ENCODE results near the gene TDRD12.
"Not testable (repeated sequence)": the region's sequence is repeated elsewhere in the genome, so short reads cannot be mapped to it uniquely, and the experiment has no call there.

The TDRD12 gene

GRCh38 chr19:32748497-32748896 is 28.9 kb downstream of the TDRD12 start:
- DNase-seq (ENCODE audit: low read depth) = no peak

- DNase-seq (ENCODE audit: low read depth) = no peak
Measured at GRCh38 chr19:32748948-32749347, 29.4 kb downstream of the TDRD12 start.

GRCh38 chr19:32749361-32749760 is 29.8 kb downstream of the TDRD12 start:
- DNase-seq (ENCODE audit: low read depth) = no peak

DNA sequence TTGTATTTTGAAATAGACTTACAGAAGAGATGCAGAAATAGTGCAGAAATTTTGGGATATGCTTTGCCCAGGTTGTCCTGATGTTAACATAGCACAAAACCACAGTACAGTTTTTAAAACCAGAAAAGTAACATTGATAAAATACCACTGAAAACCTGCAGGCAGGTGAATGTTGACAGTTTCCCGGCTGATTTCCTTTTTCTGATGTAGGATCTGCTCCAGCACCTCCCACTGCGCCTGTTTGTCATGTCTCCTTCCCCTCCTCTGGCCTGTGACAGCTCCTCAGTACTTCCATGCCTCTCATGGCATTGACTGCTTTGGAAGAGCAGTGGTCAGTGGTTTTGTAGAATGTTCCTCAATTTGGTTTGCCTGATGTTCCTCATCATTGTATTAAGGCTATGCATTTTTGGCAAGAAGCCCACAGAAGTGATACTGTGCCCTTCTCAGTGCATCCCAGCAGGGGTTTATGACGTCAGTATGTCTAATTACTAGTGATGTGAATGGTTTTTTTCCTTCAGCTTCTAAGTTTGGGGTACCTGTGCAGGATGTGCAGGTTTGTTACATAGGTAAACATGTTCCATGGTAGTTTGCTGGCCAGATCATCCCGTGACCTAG is 31.0 kb downstream of the TDRD12 start:
- no peak for DNase-seq (ENCODE audit: low read depth)

DNA sequence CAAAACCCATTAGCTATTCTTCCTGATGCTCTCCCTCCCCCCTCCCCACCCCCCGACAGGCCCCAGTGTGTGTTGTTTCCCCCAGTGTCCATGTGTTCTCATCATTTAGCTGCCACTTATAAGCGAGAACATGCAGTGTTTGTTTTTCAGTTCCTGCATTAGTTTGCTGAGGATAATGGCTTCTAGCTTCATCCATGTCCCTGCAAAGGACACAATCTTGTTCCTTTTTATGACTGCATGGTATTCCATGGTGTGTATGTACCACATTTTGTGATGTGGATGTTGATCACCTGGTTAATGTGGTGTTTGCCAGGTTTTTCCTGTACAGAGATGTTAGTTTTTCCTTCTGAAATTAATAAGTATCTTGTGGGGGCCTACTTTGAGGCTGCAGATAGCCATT is 31.5 kb downstream of the TDRD12 start:
- no peak for DNase-seq (ENCODE audit: low read depth)

DNA sequence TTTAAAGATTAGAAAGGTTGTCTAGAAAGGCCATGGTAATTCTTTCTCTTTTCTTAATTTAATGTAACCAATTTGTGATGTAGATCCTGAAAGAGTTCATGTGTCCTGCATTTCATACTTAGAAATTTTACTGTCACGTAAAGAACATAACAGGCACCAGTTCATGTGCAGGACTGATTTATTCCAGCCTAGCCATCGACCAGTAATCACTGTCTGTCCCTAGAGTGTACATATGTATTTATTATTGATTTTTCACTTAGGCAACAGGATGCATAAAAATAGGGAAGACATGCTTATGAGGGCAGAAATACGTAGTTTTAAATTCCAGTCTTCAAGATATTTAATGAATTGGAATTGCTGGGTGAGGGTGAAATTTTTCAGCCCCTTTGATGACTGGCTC is 37.6 kb downstream of the TDRD12 start:
- no peak for DNase-seq (ENCODE audit: low read depth)

DNA sequence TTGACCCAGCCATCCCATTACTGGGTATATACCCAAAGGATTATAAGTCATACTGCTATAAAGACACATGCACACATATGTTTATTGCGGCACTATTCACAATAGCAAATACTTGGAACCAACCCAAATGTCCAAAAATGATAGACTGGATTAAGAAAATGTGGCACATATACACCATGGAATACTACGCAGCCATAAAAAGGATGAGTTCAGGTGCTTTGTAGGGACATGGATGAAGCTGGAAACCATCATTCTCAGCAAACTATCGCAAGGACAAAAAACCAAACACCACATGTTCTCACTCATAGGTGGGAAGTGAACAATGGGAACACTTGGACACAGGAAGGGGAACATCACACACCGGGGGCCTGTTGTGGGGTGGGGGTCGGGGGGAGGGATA is 45.8 kb downstream of the TDRD12 start:
- DNase-seq (ENCODE audit: low read depth) = not testable (repeated sequence)

- DNase-seq (ENCODE audit: low read depth) = no peak
Measured at GRCh38 chr19:32767951-32768679, 48.5 kb downstream of the TDRD12 start.

DNA sequence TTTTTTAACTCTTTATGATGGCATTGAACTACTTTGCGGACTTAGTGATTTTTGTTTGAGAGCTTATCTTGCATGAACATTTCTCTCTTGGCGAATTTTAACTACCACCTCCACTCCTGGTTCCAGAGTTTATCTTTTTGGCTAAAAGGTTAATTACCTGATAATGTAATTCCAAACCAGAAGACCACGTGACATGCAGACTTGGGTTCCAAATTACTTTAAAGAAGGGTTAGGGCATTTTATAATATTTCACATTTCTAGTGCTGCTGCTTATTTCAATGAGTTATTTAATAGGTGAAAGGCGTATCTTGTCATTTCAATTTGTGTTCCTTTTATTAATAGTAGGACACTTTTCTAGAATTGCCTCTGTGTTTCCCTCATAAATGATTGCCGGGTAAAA is 52.0 kb downstream of the TDRD12 start:
- no peak for DNase-seq (ENCODE audit: low read depth)

- no peak for DNase-seq (ENCODE audit: low read depth)
Measured at GRCh38 chr19:32773126-32773525, 53.6 kb downstream of the TDRD12 start.

GRCh38 chr19:32779082-32779481 is 59.5 kb downstream of the TDRD12 start:
- no peak for DNase-seq (ENCODE audit: low read depth)

GRCh38 chr19:32781280-32781679 is 61.7 kb downstream of the TDRD12 start:
- no peak for DNase-seq (ENCODE audit: low read depth)

DNA sequence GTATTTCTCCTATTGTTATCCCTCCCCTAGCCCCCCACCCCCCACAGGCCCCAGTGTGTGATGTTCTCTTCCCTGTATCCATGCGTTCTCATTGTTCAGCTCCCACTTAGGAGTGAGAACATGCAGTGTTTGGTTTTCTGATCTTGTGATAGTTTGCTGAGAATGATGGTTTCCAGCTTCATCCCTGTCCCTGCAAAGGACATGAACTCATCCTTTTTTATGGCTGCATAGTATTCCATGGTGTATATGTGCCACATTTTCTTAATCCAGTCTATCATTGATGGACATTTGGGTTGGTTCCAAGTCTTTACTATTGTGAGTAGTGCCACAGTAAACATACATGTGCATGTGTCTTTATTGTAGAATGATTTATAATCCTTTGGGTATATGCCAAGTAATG is 62.5 kb downstream of the TDRD12 start:
- not testable (repeated sequence) for DNase-seq (ENCODE audit: low read depth)

GRCh38 chr19:32787161-32787813 is 67.7 kb downstream of the TDRD12 start:
- DNase-seq (ENCODE audit: low read depth) = not testable (repeated sequence)

DNA sequence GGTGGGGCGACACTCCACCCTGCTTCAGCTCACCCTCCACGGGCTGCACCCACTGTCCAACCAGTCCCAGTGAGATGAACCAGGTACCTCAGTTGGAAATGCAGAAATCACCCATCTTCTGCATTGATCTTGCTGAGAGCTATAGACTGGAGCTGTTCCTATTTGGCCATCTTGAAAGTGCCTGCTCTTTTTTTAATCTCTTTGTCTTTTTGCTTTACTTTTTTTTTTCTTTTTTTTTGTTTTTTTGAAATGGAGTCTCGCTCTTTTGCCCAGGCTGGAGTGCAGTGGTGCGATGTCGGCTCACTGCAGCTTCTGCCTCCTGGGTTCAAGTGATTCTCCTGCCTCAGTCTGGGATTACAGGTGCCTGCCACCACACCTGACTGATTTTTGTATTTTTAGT is 68.3 kb downstream of the TDRD12 start:
- not testable (repeated sequence) for DNase-seq (ENCODE audit: low read depth)

GRCh38 chr19:32789429-32789828 is 69.9 kb downstream of the TDRD12 start:
- no peak for DNase-seq (ENCODE audit: low read depth)

DNA sequence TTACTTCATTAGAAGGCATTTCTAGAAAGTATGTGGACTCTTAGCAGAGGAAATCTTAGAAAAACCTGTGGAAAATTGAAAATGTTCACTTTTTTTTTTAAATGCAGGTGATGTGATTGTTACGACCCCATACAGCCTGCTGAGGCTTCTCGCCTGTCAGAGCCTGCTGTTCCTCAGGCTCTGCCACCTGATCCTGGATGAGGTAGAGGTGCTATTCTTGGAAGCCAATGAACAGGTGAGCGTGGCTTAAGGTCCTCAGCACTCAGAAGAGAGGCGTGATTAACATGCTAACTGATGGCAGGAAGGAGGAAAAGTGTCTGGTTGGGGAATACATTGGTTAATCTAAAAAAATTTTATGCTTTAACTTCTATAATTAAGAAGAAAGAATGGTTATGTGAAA is 78.6 kb downstream of the TDRD12 start:
- no peak for DNase-seq (ENCODE audit: low read depth)

GRCh38 chr19:32800191-32800590 is 80.6 kb downstream of the TDRD12 start:
- DNase-seq (ENCODE audit: low read depth) = no peak

- no peak for DNase-seq (ENCODE audit: low read depth)
Measured at GRCh38 chr19:32800754-32801153, 81.2 kb downstream of the TDRD12 start.

DNA sequence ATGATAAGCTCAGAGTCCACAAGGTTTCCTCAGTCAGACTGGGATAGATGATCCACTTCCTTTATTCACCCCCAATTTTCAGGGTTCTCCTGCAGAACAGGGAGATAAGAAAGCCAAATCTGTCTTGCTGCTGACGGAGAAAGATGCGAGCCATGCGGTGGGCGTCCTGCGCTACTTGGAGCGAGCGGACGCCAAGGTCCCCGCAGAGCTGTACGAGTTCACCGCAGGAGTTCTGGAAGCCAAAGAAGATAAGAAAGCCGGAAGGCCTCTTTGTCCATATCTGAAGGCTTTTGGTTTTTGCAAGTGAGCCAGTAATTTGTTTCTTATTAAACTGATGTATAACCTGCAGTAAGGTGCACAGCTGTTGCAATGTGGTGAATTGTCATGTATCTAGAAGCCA is 83.3 kb downstream of the TDRD12 start:
- no peak for DNase-seq (ENCODE audit: low read depth)

- DNase-seq (ENCODE audit: low read depth) = no peak
Measured at GRCh38 chr19:32808236-32808635, 88.7 kb downstream of the TDRD12 start.

- DNase-seq (ENCODE audit: low read depth) = no peak
Measured at GRCh38 chr19:32809254-32809653, 89.7 kb downstream of the TDRD12 start.

GRCh38 chr19:32809754-32810153 is 90.2 kb downstream of the TDRD12 start:
- DNase-seq (ENCODE audit: low read depth) = no peak

Measured in activated T-helper 1 cell treated with Interleukin-2 at 50 U/mL for 16 hours (primary cell).